Right ventricle myocardium superior (tissue), 1 donor: ENCODE data around the gene NUDT16. TPM values are rescaled to one million over a fixed set of nuclear protein-coding genes. Genes with fewer than 3 reads are reported as not detected.
A peak's percentile ranks its signal among the peaks of the same experiment; 100 is the strongest.
"Not testable (repeated sequence)": the region's sequence is repeated elsewhere in the genome, so short reads cannot be mapped to it uniquely, and the experiment has no call there.

Source experiments
- ATAC-seq: fragments of 200-7000 bp; cut with Tn5 transposase; one replicate; pipeline ENCODE4 v1.9.1; 2020; ENCODE audit warnings: mild to moderate bottlenecking; ENCODE audit not compliant: poor library complexity
- DNase-seq: peaks from one replicate; pipeline ENCODE4 v3.0.0-alpha.2; 2020
- intact Hi-C: fragments of 100-400 bp; cut with DNase I; formaldehyde crosslinking; loops from one replicate; pipeline ENCODE4 v1.11.2; 2022
- long read RNA-seq: library from polyadenylated mRNA; unstranded; transcript quantifications from one replicate; pipeline ENCODE4 v2.0.0, GENCODE V29; 2021
- total RNA-seq: library from RNA; stranded (reverse); fragmentation: NEBNext Ultra II Directional; extraction: Animal tissue kit (Norgen Biotek cat#: 25700); gene quantifications from one replicate; pipeline ENCODE4 v1.2.1, GENCODE V29; 2021
- donor health status: DM: no; HTN: yes; CAD: no; lungs with severe emphysema.

Gene NUDT16
- 25.0 TPM for total RNA-seq
- long read RNA-seq, full-length matches to known transcripts = 16 of 33 reads
- long read RNA-seq, partial matches to known transcripts = 17 of 33 reads
- long read RNA-seq, other reads (novel, unspliced or antisense) = 0 of 33 reads

DNA sequence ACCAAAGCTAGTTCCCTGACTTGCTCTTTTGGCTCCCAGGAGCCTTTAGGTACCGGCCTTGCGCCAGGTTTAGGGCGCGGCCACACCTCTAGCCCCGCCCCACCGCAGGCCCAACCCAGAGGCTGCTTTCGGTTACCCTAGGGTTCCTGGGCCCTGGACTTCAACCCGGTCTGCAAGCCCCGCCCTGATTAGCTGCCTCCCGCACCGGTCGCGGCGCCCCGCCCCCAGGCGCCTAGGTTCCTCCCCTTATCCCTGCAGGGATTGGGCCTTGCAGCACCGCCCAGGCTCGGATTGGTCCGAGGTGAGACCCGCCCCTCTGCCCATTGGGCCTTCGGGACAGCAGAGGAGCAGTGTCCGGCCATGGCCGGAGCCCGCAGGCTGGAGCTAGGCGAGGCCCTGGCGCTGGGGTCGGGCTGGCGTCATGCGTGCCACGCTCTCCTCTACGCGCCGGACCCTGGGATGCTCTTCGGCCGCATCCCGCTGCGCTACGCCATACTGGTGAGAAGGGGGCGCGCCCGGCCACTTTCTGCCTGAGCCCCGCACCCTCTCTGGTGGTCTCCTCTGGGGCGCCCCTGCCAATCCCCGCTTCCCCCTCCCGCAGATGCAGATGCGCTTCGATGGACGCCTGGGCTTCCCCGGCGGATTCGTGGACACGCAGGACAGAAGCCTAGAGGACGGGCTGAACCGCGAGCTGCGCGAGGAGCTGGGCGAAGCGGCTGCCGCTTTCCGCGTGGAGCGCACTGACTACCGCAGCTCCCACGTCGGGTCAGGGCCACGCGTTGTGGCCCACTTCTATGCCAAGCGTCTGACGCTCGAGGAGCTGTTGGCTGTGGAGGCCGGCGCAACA, at the start of gene NUDT16:
TSS of gene NUDT16 (plus strand) at position 330 of the 847 bp plus-strand sequence. CDS start at position 361, 31 bp downstream.
- peak; percentile 100 for DNase-seq
- ATAC-seq = peak; percentile 98
- intact Hi-C loops = no loop called here

DNA sequence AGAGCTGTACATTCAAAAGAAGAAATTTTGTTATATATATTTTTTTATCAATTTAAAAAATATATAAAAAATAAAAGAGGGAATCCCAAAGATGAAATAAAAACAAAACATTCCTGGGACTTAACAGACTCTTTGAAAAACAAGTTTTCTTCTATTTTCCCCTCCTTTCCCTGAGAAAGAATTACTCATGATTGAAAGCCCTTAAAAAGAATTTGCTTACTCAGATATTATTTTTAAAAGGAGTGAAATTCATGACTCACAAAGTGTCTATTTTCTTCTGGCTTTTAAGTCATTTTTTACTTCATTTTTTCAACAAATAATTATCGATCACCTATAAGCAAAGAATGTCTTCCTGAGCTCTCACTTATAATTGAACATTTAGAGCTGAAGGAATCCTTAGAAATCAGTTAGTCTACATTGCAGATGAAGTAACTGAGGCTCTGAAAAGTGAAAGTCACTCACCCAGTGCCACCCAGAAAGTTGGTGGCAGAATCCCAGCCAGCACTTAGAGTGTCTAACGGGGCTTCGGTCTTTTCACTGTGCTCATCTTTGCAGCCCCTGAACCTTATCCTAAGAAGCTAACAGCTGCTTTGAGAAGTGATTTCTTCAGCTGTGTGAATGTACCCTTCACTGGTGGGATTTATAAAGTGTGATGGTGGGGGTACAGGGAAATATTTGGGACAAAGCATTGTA, 42.5 kb upstream of the NUDT16 start:
- no peak for ATAC-seq
- intact Hi-C loops = no loop called here

DNA sequence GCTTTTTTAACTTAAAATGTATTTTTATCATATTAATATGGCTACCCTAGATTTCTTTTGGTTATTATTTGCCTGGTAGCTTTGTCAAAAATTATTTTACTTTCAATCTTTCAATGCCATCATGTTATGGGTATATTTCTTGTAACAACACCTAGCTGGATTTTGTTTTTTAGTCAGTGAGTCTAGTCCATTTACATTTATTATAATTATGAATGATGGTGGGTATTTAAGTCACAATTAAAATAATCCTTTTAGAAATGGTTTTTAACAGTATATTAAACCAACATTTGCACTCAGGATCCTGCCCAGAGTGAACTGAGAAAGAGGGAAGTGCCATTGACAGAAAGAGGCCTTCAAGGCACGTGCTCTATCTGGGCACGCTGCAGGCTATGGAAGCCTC, 39.8 kb upstream of the NUDT16 start:
- DNase-seq = no peak

More for the DNA sequence above, 42.5 kb upstream of the NUDT16 start:
- DNase-seq = no peak

DNA sequence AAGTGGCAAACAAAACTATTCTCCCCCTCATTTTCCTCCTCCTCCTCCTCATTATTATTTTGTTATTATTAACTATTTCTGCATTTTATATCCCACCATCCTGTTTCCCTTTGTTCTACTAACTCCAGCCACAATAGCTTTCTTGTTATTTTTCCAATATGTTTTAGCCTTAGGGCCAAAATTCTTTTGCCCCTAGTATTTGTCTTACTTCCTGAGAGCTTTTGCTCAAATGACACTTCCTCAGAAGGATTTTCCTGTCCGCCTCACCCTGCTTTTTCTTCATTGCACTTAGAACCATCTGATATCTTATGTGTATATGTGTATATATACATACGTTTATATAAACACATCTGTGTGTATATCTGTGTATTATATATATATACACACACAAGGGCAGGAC, 32.7 kb upstream of the NUDT16 start:
- no peak for ATAC-seq
- DNase-seq = no peak
- intact Hi-C loops = no loop called here

More for the DNA sequence above, 39.8 kb upstream of the NUDT16 start:
- ATAC-seq = no peak
- intact Hi-C loops = no loop called here

DNA sequence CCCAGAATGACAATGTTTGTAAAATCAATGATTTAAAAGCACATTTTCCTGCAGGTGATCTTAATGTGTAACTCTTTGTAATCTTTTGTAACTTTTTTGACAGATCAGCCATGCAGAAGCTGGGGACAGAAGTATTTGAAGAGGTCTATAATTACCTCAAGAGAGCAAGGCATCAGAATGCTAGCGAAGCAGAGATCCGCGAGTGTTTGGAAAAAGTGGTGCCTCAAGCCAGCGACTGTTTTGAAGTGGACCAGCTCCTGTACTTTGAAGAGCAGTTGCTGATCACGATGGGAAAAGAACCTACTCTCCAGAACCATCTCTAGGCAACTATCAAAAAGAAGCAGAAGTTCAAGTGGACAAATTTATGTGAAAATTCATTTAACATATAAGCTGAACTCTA, 32.1 kb upstream of the NUDT16 start:
- intact Hi-C loops = no loop called here
- peak; percentile 85 for ATAC-seq
- DNase-seq = no peak

DNA sequence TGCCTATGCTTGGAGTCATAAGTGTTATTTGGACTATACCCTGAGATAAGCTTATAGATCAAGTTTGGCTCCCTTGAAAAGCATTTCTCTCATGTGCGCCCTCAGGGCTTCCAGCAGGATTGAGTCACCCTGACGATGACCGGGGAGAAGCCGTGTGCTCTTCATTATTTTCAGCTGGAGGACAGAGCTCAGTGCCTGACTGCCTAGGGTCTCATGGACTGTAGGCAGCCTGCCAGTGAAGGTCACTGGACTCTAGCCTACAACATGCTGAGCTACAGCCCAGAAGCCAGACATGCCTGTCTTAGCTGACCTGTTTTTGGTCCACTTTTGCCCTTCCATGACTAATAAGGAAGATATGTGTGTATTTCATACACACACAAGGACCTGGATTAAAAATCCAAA, 31.6 kb upstream of the NUDT16 start:
- DNase-seq (no peak), ATAC-seq (peak; percentile 73)
- intact Hi-C loops = no loop called here

DNA sequence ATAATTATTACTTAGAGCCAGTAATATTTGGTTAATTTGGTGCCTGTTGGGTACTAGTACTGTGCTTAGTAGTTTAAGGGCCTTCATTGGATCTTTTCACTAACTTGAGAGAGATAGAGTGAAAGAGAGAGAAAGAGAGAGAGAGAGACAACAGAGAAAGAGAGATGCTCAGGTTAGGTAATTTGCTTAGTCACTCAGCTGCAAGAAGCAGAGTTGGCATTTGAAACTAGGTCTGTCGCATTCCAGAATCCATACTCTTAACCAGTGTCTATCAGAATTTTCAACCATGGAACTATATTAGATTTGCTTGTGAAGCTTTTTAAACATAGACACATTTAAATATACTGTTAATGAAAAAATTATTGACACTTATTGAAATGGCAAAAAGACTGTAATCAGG, 31.1 kb upstream of the NUDT16 start:
- DNase-seq (no peak), ATAC-seq (no peak)
- intact Hi-C loops = no loop called here

DNA sequence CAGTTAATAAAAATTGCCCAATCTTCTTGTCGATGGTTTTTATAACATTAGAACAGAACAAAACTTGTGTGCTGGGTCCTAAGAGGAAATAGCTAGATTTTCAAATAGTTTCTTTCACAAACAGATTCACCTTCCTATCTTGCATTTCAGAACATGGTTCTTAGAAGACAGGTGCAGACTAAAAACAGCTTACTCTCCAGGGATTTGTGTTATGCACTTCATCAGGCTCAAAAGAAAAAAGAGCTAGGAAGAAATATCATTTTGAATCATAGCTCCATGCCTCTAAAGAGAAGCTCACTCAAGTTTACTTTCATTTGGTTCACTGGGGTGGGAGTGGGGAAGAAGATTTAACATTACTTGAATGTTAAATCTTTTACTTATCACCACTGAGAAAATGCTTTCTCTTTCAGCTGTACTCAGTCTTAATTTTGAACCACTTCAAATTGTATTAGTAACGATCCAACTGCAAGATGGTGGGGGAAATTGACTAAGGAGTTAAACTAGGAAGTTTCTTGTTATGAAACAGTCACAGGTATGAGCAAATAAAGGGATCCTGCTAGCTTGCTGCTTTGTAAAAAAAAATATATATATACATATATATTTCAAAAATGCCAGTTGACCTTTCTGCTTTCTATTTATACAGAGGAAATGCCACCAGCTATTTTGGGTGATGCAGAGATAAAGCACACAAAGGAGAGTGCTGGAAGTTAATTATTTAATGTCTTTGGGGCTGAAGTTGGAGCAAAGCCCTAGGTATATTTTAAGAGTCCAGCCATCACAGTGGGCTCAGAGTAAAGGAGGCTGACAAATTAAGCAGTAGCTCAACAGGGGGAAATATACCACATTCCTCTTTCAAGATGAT, 28.3 kb upstream of the NUDT16 start:
- peak; percentile 40 for ATAC-seq
- DNase-seq = no peak
- intact Hi-C loops = no loop called here

DNA sequence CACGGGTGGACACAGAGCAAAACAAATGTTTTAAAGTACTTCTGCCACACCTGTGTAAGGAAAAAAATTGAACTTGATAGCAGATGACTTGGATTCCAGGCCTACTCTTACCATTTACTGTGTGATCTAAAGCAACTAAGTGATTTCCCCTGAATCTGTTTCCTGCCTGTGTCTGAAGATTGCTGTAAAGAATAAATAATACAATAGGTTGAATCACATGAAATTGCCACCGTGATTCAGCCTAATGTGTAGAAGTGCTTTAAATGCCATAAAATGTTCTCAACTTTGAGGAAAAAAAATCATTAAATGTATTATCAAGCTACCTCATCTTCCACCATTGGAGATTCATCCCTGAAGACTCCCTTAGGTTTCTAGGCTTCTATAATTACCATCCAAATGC, 27.6 kb upstream of the NUDT16 start:
- intact Hi-C loops = no loop called here
- DNase-seq = no peak
- no peak for ATAC-seq

DNA sequence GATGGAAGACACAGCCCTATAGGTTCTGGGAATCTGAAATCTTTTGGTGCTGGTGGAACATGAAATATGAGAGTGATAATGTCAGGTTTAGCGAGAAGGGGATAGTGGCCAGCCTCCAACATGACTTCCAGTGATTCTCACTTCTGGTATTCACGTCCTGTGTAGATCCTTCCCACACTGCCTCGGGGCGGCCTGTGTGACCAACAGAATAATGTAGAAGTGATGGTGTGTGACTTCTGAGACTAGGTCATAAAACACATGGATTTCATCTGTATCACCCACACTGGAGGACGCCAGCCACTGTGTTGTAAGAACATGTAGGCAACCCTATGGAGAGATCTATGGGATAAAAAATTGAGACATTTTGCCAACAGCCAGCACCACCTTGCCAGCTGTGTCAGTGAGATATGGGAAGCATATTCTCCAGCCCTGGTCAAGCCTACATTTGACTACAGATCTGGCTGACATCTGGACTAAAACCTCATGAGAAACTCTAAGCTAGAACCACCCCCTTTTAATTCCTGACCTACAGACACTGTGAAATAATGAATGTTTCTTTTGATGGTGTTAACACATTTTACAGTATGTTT, 25.5 kb upstream of the NUDT16 start:
- no peak for ATAC-seq

DNA sequence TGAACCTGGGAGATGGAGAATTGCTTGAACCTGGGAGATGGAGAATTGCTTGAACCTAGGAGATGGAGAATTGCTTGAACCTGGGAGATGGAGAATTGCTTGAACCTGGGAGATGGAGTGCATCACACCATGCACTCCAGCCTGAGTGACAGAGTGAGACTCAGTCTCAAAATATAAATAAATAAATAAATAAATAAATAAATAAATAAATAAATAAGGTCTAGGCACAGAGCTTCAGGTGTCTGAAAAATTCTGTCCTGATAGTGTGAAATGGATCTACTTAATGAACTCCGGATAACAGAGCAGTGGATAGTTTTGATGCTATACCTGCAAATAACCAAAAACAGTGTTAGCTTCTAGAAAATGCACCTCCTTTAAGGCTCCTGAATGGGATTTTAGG, 24.3 kb upstream of the NUDT16 start:
- ATAC-seq (no peak), DNase-seq (no peak)
- intact Hi-C loops = no loop called here

More for the DNA sequence above, 25.5 kb upstream of the NUDT16 start:
- no peak for DNase-seq
- intact Hi-C loops = no loop called here

DNA sequence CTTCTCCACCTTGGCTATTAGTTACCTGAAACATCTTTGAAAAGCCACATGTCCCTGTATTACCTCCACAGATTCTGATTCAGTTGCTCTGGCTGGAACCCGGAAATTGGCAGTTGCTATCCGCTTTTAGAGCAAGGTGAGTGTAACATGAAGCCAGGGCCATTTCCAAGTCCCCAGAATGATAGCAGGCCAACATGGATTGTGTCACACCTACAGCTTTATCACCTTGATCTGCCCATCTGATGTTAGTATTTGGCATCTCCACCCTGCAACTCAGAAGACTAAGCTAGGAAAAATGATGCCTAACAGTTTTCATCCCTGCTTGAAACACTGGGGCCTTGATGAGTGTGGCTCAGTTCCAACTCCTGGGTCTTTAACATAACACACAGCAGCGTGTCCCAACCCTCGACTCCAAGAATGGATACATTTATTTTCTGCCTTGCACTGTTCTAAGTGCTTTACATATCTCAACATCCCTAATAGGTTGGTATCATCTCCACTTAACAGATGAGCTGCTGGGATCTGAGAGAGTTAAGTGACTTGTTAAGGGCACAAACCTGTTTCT, 21.3 kb upstream of the NUDT16 start:
- no peak for DNase-seq
- intact Hi-C loops = no loop called here

DNA sequence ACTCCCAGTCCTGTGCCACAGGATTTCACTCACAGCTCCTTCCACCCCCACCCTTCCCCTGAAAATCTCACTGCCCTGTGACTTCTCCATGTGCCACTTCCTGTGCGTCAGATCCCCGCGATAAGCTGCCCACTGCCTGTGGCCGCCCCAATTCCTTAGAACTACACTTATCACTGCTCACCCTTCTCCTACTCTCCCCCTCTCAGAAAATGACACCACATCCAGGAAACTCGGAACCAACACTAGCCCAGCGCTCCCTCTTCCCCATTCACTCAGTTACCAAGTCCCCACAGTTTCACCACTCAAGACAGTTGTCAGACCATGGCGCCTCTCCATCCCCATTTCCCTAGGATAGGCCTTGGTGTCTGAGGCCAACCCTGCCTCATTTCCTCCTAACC, 20.5 kb upstream of the NUDT16 start:
- peak; percentile 16 for ATAC-seq
- intact Hi-C loops = not testable (repeated sequence)
- peak; percentile 48 for DNase-seq

More for the DNA sequence above, 21.3 kb upstream of the NUDT16 start:
- ATAC-seq = no peak

DNA sequence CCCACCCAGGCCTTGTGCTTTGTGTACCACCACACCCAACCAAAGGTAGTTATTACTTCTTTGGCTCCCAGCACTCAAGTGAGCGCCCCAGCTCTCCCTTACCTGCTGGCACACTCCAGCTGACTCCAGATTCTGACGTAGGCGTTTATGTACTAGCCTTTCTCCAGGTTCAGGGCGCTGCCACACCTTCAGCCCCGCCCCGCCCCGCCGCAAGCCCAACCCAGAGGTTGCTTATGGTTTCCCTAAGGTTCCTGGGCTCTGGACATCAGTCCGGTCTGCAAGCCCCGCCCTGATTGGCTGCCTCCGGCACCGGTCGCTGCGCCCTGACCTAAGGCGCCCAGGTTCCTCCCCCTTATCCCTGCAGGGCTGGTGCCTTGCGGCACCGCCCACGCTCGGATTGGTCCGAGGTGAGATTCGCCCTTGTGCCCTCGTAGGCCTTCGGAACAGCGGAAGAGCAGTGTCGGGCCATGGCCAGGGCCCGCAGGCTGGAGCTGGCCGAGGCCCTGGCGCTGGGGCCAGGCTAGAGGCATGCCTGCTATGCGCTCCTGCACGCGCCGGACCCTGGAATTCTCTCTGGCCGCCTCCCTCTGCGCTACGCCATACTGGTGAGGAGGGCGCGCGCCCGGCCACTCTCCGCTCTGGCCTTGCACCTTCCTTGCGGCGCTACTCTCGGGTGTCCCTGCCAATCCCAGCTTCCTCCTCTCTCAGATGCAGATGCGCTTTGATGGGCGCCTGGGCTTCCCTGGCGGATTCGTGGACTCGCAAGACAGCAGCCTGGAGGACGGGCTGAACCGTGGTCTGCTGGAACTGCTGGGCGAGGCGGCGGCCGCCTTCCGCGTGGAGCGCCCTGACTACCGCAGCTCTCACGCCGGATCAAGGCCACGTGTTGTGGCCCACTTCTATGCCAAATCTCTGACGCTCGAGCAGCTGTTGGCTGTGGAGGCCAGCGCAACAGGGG, 19.8 kb upstream of the NUDT16 start:
- intact Hi-C loops = no loop called here
- peak; percentile 95 for ATAC-seq
- peak; percentile 93 for DNase-seq

DNA sequence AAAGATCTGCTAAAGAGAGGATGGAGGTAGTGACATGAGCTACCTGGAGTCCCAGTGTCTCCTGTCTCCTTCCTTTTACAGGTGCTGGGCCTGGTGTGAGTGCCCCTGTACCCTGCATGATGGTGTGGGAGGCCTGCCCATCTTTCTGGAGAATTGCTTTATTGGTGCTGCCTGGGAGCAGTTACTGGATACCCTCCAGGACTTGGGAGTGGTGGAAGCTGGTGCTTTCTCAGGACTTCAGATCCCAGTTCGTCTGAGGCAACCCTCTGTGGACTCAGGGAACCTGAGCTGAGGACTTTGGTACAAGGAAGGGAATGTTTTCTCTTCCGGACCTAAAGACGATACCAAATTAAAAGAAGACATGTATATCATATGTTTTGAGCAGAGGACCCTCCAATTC, 18.3 kb upstream of the NUDT16 start:
- ATAC-seq (no peak), DNase-seq (no peak)
- intact Hi-C loops = no loop called here

DNA sequence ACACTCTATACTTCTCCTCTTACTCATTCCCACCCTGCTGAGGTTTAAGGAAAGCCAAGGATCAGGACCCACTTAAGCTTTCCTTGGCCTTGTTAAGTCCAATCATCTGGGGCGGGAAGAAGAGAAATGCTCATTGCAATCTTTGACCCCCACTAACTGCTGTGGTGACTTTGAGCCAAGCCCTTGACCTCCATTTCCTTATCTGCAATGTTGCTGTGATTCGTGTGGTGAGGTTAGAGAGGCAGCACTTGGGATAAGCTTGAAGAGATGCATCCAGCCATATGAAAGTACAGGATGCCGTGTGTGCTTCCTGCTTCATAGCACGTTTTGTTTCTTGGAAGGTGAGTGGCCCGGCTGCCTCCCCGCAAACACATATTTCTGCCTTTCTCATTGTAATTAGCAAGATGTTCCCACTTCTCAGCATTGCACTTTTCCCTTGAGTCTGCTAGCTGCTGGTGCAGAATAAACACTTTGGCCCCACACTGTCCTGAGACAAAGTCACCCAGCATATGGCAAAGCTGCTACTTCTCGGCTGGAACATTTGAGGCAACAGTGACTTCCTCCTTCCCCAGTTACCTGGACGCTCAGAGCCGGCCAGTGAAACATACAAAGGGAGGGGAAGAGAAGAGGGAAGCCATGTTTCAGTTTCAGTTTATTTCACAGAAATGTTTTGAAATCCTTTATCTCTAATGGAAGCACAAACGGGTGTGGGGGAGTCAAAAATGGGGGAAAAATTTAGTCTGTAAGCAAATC, 10.5 kb upstream of the NUDT16 start:
- peak; percentile 18 for ATAC-seq
- no peak for DNase-seq
- intact Hi-C loops = no loop called here

DNA sequence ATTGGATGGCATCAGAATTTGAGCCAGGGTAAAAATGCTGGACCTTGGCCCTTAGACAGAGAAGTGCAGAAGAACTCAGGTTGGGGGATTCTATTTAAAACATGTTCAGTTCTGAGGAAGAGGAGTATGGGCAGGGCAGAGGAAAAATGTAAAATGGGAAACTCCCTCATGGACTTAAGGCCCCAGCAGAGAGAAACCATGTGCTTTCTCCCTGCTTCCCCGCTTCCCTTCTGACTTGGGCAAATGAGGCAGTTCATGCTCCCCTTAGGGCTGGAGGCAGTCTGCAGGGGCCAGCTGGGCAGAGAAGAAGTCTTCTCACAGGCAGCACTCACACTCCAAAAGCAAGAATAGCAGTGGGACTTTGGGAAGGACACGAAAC, 9.9 kb upstream of the NUDT16 start:
- ATAC-seq = no peak

More for the DNA sequence above, 9.9 kb upstream of the NUDT16 start:
- intact Hi-C loops = no loop called here
- DNase-seq = no peak
